A673 (cell line): Measurements from ENCODE around the gene EPN2. TPM values are rescaled to one million over a fixed set of nuclear protein-coding genes. Genes with fewer than 3 reads are reported as not detected.

Source experiments
- BruUV-seq: library from RNA; stranded (reverse); fragments of 400-500 nt; replicated peaks from 2 replicates; lab custom pipeline; 2021; lab: Mats Ljungman, UMichigan
- CTCF ChIA-PET: fragments of 300-600 bp; sonication (Branson Sonifier 250); formaldehyde crosslinking; loops from one replicate; lab custom pipeline; 2022; ENCODE audit warnings: antibody characterized with exemption; lab: Charles Lee
- POLR2A ChIA-PET: fragments of 300-600 bp; sonication (Branson Sonifier 250); formaldehyde crosslinking; loops from one replicate; lab custom pipeline; 2022; ENCODE audit warnings: antibody characterized with exemption; ENCODE audit not compliant: low non-redundant PET; lab: Charles Lee
- DNase-seq: peaks from one replicate; pipeline ENCODE4 v3.0.0-alpha.2; 2015; ENCODE audit warnings: low spot score
- H3K27ac ChIP-seq: fragments of 200-600 bp; sonication (generic); 2 replicates; pipeline ENCODE4 v1.5.1; 2016; ENCODE audit warnings: mixed run types, low read depth, mild to moderate bottlenecking, mixed read lengths, antibody characterized with exemption, low read length; ENCODE audit not compliant: poor library complexity, severe bottlenecking
- H3K27me3 ChIP-seq: fragments of 200-600 bp; sonication (generic); replicated peaks from 2 replicates; pipeline ENCODE4 v1.6.1; 2017; ENCODE audit warnings: mixed run types, low read depth, mild to moderate bottlenecking, mixed read lengths, antibody characterized with exemption, low read length; ENCODE audit not compliant: insufficient read depth, poor library complexity
- H3K36me3 ChIP-seq: fragments of 200-600 bp; sonication (generic); 2 replicates; pipeline ENCODE4 v1.6.1; 2016; ENCODE audit warnings: mixed run types, mild to moderate bottlenecking, mixed read lengths, antibody characterized with exemption, low read length; ENCODE audit not compliant: insufficient read depth, poor library complexity, severe bottlenecking
- H3K4me1 ChIP-seq: fragments of 200-600 bp; sonication (generic); 2 replicates; pipeline ENCODE4 v1.6.1; 2017; ENCODE audit warnings: mixed run types, mild to moderate bottlenecking, mixed read lengths, antibody characterized with exemption, low read length; ENCODE audit not compliant: insufficient read depth, poor library complexity, severe bottlenecking
- H3K4me3 ChIP-seq: fragments of 200-600 bp; sonication (generic); 2 replicates; pipeline ENCODE4 v1.5.1; 2016; ENCODE audit warnings: low read depth, mixed run types, mild to moderate bottlenecking, mixed read lengths, low read length; ENCODE audit not compliant: poor library complexity, severe bottlenecking
- H3K9me3 ChIP-seq: fragments of 200-600 bp; sonication (generic); 2 replicates; pipeline ENCODE4 v1.6.1; 2016; ENCODE audit warnings: mixed run types, low read depth, mild to moderate bottlenecking, mixed read lengths, antibody characterized with exemption, low read length; ENCODE audit not compliant: poor library complexity, severe bottlenecking
- EZH2 ChIP-seq: fragments of 200-600 bp; sonication (generic); IDR thresholded peaks from 2 replicates; pipeline ENCODE4 v1.6.1; 2017; ENCODE audit warnings: borderline replicate concordance, low read depth, mild to moderate bottlenecking, mixed read lengths, antibody characterized with exemption, low read length; ENCODE audit not compliant: poor library complexity, severe bottlenecking
- intact Hi-C: fragments of 100-400 bp; cut with micrococcal nuclease; formaldehyde crosslinking; loops from one replicate; pipeline ENCODE4 v1.10.0; 2022; ENCODE audit not compliant: unreplicated experiment
- total RNA-seq: library from RNA; stranded (reverse); gene quantifications from 2 replicates; pipeline ENCODE4 v1.2.3, GENCODE V29; 2021
- TF ChIP-seq, protein P1 (sequence below): fragments of 300-800, 200-600 bp; sonication (generic); conservative IDR thresholded peaks from 2 replicates; pipeline ENCODE4 v1.5.1; 2017; ENCODE audit warnings: low read depth, mild to moderate bottlenecking, antibody characterized with exemption, low read length, moderate library complexity, mixed read lengths

EPN2 gene
- total RNA-seq, 1 experiment from 2014 or later: 52.0 TPM

DNA sequence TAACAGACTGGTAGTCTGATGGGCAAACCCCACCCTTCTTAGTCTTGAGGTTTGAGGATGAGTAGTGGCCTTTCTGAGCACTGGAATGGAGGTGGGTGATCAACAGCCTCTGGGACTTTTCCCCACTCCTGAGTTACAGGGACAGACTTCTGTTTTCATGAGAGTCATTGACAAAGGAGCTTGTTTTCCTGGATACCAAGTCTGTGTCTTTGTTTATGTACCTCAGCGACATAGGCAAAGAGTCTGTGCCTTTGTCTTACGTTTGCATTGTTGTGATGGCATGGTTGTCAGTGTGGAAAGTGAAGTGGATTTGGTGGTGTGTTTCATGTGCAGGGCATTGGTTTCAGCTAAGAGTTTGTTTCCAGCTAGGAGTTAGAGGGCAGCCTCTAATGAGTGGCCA is 17.5 kb downstream of the EPN2 start:
- POLR2A ChIA-PET: no interaction called here

DNA sequence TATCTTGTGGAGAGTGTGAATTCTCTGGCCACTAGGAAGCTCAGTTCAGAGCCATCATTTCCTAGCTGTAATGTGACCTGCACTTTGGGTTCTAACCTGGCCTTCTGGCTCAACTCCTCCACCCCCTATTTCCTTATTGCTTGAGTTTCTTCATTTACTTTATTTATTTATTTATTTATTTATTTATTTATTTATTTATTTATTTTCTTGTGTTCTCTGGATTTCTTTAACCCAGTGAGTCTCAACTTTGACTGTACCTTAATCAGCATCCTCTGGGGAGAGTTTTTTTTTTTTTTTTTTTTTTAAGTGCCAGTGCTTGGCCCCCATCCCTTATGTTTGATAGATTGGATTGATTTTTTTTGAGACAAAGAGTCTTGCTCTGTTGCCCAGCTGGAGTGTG is 18.1 kb downstream of the EPN2 start:
- Histone ChIP-seq H3K4me3 (no peak overlapping the region), H3K36me3 (no peaks in the 10 kb centered on the region), H3K27ac (no peak overlapping the region), H3K27me3 (no peaks in the 10 kb centered on the region), H3K9me3 (no peaks in the 10 kb centered on the region), H3K4me1 (peaks cover 6% of the 10 kb centered on the region)
- ChIA-PET CTCF (interaction anchor here (0.5 kb wide), 1 partner anchor 36 kb away, joined by 13 read pairs; no protein-coding TSS in a partner anchor), POLR2A (no interaction called here)
- BruUV-seq: no TSS peak
- no peak for DNase-seq
- TF ChIP-seq EZH2: no peak
- TF ChIP-seq, protein P1, sequence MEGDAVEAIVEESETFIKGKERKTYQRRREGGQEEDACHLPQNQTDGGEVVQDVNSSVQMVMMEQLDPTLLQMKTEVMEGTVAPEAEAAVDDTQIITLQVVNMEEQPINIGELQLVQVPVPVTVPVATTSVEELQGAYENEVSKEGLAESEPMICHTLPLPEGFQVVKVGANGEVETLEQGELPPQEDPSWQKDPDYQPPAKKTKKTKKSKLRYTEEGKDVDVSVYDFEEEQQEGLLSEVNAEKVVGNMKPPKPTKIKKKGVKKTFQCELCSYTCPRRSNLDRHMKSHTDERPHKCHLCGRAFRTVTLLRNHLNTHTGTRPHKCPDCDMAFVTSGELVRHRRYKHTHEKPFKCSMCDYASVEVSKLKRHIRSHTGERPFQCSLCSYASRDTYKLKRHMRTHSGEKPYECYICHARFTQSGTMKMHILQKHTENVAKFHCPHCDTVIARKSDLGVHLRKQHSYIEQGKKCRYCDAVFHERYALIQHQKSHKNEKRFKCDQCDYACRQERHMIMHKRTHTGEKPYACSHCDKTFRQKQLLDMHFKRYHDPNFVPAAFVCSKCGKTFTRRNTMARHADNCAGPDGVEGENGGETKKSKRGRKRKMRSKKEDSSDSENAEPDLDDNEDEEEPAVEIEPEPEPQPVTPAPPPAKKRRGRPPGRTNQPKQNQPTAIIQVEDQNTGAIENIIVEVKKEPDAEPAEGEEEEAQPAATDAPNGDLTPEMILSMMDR: no peak
- intact Hi-C loops: no loop called here

More for the DNA sequence above, 17.5 kb downstream of the EPN2 start:
- TF ChIP-seq, protein P1: no peak
- no peak for TF ChIP-seq EZH2
- intact Hi-C loops: no loop called here
- BruUV-seq: no TSS peak
- CTCF ChIA-PET: interaction anchor here (0.5 kb wide), 1 partner anchor 37 kb away, joined by 13 read pairs; no protein-coding TSS in a partner anchor
- no peaks in the 10 kb centered on the region for H3K27me3 ChIP-seq
- no peaks in the 10 kb centered on the region for H3K36me3 ChIP-seq
- no peak for DNase-seq
- no peak overlapping the region for H3K27ac ChIP-seq
- H3K4me3 ChIP-seq: no peak overlapping the region
- no peaks in the 10 kb centered on the region for H3K9me3 ChIP-seq
- H3K4me1 ChIP-seq: peaks cover 6% of the 10 kb centered on the region

DNA sequence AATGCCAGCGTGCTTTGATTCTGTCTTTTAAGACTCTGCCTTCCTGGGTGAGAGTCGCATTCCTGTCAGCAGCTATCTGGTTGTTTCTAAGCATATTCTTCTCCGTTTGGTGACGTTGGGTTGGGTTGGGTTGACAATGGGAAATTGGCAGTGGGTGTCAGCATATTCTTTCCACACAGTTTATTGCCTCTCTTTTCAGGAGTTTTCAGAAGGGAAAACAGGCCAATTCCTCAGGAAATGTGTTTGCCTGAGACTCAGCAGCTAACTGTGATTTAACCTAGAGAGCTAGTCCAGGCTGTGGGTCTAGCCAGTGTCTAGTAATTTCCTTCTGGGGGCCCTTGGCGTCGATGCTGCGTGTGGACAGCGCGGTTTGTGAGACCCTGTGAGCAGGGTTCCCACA is 21.2 kb downstream of the EPN2 start:
- Histone ChIP-seq H3K4me3 (no peak overlapping the region), H3K27ac (no peak overlapping the region), H3K27me3 (no peaks in the 10 kb centered on the region), H3K9me3 (no peaks in the 10 kb centered on the region), H3K36me3 (no peaks in the 10 kb centered on the region), H3K4me1 (peaks cover 21% of the 10 kb centered on the region)
- intact Hi-C loops: no loop called here
- CTCF ChIA-PET: no interaction called here
- DNase-seq: no peak
- no TSS peak for BruUV-seq
- POLR2A ChIA-PET: no interaction called here
- no peak for TF ChIP-seq EZH2
- TF ChIP-seq, protein P1: no peak
